ENCODE data around the gene ZNF512B. TPM values are rescaled to one million over a fixed set of nuclear protein-coding genes. Genes with fewer than 3 reads are reported as not detected.

The ZNF512B gene
- polyA plus RNA-seq, 3 donors: 0.10 to 2.6 TPM; not detected in 1

DNA sequence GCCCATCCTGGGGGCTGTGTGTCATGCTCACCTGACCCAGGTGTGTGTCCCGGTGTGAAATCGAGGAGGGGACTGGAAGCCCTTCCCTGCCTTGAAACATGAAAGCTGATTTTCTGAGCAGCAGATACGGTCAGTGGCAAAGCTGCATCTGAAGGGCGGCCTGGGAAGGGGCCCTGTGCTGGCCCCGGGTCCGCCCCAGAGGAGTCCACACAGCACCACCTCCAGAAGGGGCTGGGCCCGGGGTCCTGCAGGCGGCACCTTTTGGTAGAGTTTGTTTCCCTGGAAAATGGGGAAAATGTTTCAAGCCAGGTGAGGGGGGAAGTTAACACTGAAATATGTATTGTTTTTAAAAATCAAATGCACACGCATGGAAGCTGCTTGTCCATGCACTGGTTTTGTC lies 34.3 kb downstream of the ZNF512B start:
- Histone ChIP-seq H3K36me3 (replicated peaks in 1 of 2; ENCODE audit: control insufficient read depth in 1 of 2, insufficient read depth in 2 of 2, low read length in 2 of 2) (peaks cover 69 to 88% of the 10 kb centered on the region in 2 donors), H2AFZ (ENCODE audit: insufficient read depth, low read depth, low read length, poor library complexity, severe bottlenecking) (no peak overlapping the region), H3K79me2 (ENCODE audit: insufficient read depth, low read length) (peaks cover 96% of the 10 kb centered on the region), H3K4me1 (ENCODE audit: control insufficient read depth in 1 of 2, insufficient read depth in 2 of 2, low read length in 2 of 2) (peaks cover 7 to 12% of the 10 kb centered on the region in 2 donors), H3K9ac (ENCODE audit: insufficient read depth, low read length, poor library complexity, severe bottlenecking) (no peak overlapping the region), H3K4me2 (replicated peaks; ENCODE audit: extremely low read depth, low read length, poor library complexity, severe bottlenecking) (no peak overlapping the region), H3K27ac (ENCODE audit: low read depth in 1 of 2, low read length in 2 of 2) (peak overlapping the region in 1 of 2 donors; percentile 45), H3K9me3 (replicated peaks in 1 of 2; ENCODE audit: control insufficient read depth in 1 of 2, insufficient read depth in 1 of 2, low read length in 2 of 2) (no peaks in the 10 kb centered on the region), H3K4me3 (replicated peaks in 1 of 3; ENCODE audit: low read depth in 2 of 3, low read length in 3 of 3) (no peak overlapping the region), H4K20me1 (ENCODE audit: insufficient read depth, low read length) (peaks cover 100% of the 10 kb centered on the region), H3K27me3 (ENCODE audit: control insufficient read depth in 2 of 2, insufficient read depth in 2 of 2, low read length in 2 of 2) (no peaks in the 10 kb centered on the region)
- Mint-ChIP-seq H3K36me3 (peaks cover 53 to 83% of the 10 kb centered on the region in 2 donors), H3K4me1 (peaks cover 14% of the 10 kb centered on the region), H3K4me3 (no peak overlapping the region), H3K9me3 (peaks cover 0 to 6% (median 0%) of the 10 kb centered on the region in 7 donors), H3K27me3 (ENCODE audit: low read depth in 3 of 3) (peaks cover 0 to 2% (median 0%) of the 10 kb centered on the region in 3 donors), H3K27ac (peak overlapping the region in 1 of 7 donors; percentile 36)
- no peak for DNase-seq
- WGBS (ENCODE audit: insufficient coverage): 97% methylated on average over 9 of the region's 9 CpGs
- TF ChIP-seq, protein P1, sequence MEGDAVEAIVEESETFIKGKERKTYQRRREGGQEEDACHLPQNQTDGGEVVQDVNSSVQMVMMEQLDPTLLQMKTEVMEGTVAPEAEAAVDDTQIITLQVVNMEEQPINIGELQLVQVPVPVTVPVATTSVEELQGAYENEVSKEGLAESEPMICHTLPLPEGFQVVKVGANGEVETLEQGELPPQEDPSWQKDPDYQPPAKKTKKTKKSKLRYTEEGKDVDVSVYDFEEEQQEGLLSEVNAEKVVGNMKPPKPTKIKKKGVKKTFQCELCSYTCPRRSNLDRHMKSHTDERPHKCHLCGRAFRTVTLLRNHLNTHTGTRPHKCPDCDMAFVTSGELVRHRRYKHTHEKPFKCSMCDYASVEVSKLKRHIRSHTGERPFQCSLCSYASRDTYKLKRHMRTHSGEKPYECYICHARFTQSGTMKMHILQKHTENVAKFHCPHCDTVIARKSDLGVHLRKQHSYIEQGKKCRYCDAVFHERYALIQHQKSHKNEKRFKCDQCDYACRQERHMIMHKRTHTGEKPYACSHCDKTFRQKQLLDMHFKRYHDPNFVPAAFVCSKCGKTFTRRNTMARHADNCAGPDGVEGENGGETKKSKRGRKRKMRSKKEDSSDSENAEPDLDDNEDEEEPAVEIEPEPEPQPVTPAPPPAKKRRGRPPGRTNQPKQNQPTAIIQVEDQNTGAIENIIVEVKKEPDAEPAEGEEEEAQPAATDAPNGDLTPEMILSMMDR (IDR thresholded peaks at IDR 0.05): no peak
- intact Hi-C loops (cut with micrococcal nuclease): no loop called here

DNA sequence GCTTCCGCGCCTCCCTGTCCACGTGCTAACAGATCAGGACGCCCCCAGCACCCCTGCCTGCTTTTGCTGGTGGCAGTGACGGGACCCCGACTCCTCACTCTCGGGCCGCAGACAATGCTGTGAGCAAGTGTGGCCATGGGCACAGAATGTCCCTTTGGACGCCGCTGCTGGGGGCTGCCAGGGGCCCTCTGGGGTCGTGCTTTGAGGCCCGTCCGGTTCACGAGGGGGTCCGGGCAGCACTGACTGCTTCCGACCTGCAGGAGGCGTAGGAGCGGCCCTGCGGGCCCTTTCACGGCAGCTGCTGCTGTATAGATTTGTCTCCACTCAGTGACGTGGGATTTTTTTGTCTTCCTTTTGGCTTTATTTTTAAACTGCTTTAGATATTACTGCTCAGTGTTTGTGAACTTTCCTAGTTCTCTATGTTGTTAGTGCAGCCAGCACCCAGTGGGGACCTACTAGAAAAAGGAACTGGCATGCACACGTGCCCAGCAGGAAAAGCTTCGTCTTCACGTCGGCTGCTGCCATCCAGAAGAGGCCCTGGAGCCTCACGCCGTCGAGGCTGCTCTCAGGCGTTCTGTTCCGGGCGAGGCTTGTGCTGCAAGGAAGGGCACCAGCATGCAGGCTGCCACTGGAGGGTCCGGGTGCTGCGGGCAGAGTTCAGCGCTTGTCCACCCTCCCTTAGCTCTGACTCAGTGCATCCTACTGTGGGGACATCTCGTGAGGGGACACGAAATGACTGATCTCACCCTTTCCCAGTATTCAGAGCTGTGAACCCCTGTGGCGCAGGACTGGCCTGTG lies 35.3 kb downstream of the ZNF512B start:
- H3K4me2 ChIP-seq (replicated peaks; ENCODE audit: extremely low read depth, low read length, poor library complexity, severe bottlenecking): no peak overlapping the region
- no peak overlapping the region for H3K4me3 ChIP-seq (replicated peaks in 1 of 3; ENCODE audit: low read depth in 2 of 3, low read length in 3 of 3)
- H3K36me3 ChIP-seq (replicated peaks in 1 of 2; ENCODE audit: control insufficient read depth in 1 of 2, insufficient read depth in 2 of 2, low read length in 2 of 2): peaks cover 71 to 91% of the 10 kb centered on the region in 2 donors
- no peak for DNase-seq
- H3K9me3 Mint-ChIP-seq: peaks cover 0 to 6% (median 0%) of the 10 kb centered on the region in 7 donors
- no peak overlapping the region for H3K4me3 Mint-ChIP-seq
- 83% methylated on average over 32 of the region's 37 CpGs for WGBS (ENCODE audit: insufficient coverage)
- TF ChIP-seq, protein P1 (IDR thresholded peaks at IDR 0.05): peak; percentile 45
- H3K27me3 Mint-ChIP-seq (ENCODE audit: low read depth in 3 of 3): peaks cover 0 to 3% (median 0%) of the 10 kb centered on the region in 3 donors
- peaks cover 99% of the 10 kb centered on the region for H3K79me2 ChIP-seq (ENCODE audit: insufficient read depth, low read length)
- H3K27ac Mint-ChIP-seq: peak overlapping the region in 5 of 7 donors; percentile 7 to 75 (median 30)
- no peak overlapping the region for H3K9ac ChIP-seq (ENCODE audit: insufficient read depth, low read length, poor library complexity, severe bottlenecking)
- H3K27ac ChIP-seq (ENCODE audit: low read depth in 1 of 2, low read length in 2 of 2): peak overlapping the region in 1 of 2 donors; percentile 45
- no peak overlapping the region for H2AFZ ChIP-seq (ENCODE audit: insufficient read depth, low read depth, low read length, poor library complexity, severe bottlenecking)
- peaks cover 4 to 9% of the 10 kb centered on the region in 2 donors for H3K4me1 ChIP-seq (ENCODE audit: control insufficient read depth in 1 of 2, insufficient read depth in 2 of 2, low read length in 2 of 2)
- no peaks in the 10 kb centered on the region for H3K9me3 ChIP-seq (replicated peaks in 1 of 2; ENCODE audit: control insufficient read depth in 1 of 2, insufficient read depth in 1 of 2, low read length in 2 of 2)
- intact Hi-C loops (cut with micrococcal nuclease): no loop called here
- H3K4me1 Mint-ChIP-seq: peaks cover 13% of the 10 kb centered on the region
- peaks cover 58 to 86% of the 10 kb centered on the region in 2 donors for H3K36me3 Mint-ChIP-seq
- peaks cover 100% of the 10 kb centered on the region for H4K20me1 ChIP-seq (ENCODE audit: insufficient read depth, low read length)
- H3K27me3 ChIP-seq (ENCODE audit: control insufficient read depth in 2 of 2, insufficient read depth in 2 of 2, low read length in 2 of 2): no peaks in the 10 kb centered on the region
